ENCODE measurements around the gene CCDC40. TPM values are rescaled to one million over a fixed set of nuclear protein-coding genes. Genes with fewer than 3 reads are reported as not detected.

CCDC40 gene
- total and polyA plus RNA-seq, 2 of the 13 experiments (the other 11 are each of a cell fraction or from before 2014, with no cell fraction given): 4.1 to 5.5 TPM

GRCh38 chr17:79988185-79988971 is 48.1 kb upstream of the CCDC40 start (continued):
- TF ChIP-seq ZUFSP (CRISPR knock-in tag; IDR thresholded peaks at IDR 0.05; ENCODE audit: borderline replicate concordance) (no peak), WIZ (CRISPR knock-in tag; IDR thresholded peaks at IDR 0.05) (no peak; the same call in 1 of the 2 replicates), ZNF547 (CRISPR knock-in tag; IDR thresholded peaks at IDR 0.05) (peak; percentile 95), POLR2A (IDR thresholded peaks at IDR 0.05; ENCODE audit: insufficient read depth in 1 of 2, low read depth in 2 of 2, low read length in 2 of 2) (peak in 1 of 2 experiments; percentile 66; a peak in 2 of 4 replicates), PAF1 (CRISPR knock-in tag; IDR thresholded peaks at IDR 0.05) (peak; percentile 55), ZBTB44 (CRISPR knock-in tag; IDR thresholded peaks at IDR 0.05) (no peak; the same call in 1 of the 2 replicates), NBN (conservative IDR thresholded peaks at IDR 0.05) (no peak), AHR (CRISPR knock-in tag; IDR thresholded peaks at IDR 0.05) (0 out of 2 replicates have a peak, but pooled peaks have one; percentile 67), ZNF609 (CRISPR knock-in tag; IDR thresholded peaks at IDR 0.05; ENCODE audit: borderline replicate concordance) (peak; percentile 95), ZNF383 (CRISPR knock-in tag; IDR thresholded peaks at IDR 0.05; ENCODE audit: borderline replicate concordance) (no peak; the same call in 1 of the 2 replicates), NFE2 (CRISPR knock-in tag; IDR thresholded peaks at IDR 0.05) (peak; percentile 40; the same call in 1 of the 2 replicates), RNF2 (conservative IDR thresholded peaks at IDR 0.05; ENCODE audit: low read depth) (peak; percentile 65; the same call in 1 of the 2 replicates), ZNF143 (CRISPR knock-in tag; IDR thresholded peaks at IDR 0.05) (0 out of 2 replicates have a peak, but pooled peaks have one; percentile 45), ZMYM2 (CRISPR knock-in tag; IDR thresholded peaks at IDR 0.05) (peak; percentile 94), SPEN (CRISPR knock-in tag; IDR thresholded peaks at IDR 0.05; ENCODE audit: low read depth) (peak; percentile 91; the same call in 1 of the 2 replicates), ZNF263 (CRISPR knock-in tag; IDR thresholded peaks at IDR 0.05) (peak; percentile 71), ZNF451 (CRISPR knock-in tag; IDR thresholded peaks at IDR 0.05) (no peak; the same call in 1 of the 2 replicates), TOE1 (CRISPR knock-in tag; IDR thresholded peaks at IDR 0.05) (no peak), SRSF4 (IDR thresholded peaks at IDR 0.05; ENCODE audit: low read depth, low read length, poor library complexity, severe bottlenecking) (no peak)
